HEK293T (cell line): Measurements from ENCODE around the gene RNF180.

Source experiments
- CTCF ChIA-PET: fragments of 350-600 bp; formaldehyde crosslinking; extraction: SDS; loops from one replicate; lab custom pipeline; 2021; ENCODE audit warnings: antibody characterized with exemption, inconsistent platforms; lab: Yijun Ruan, JAX
- POLR2A ChIA-PET: fragments of 350-600 bp; formaldehyde crosslinking; extraction: SDS; loops from one replicate; lab custom pipeline; 2020; ENCODE audit warnings: antibody characterized with exemption, inconsistent platforms; lab: Yijun Ruan, JAX
- DNase-seq: peaks from one replicate; pipeline ENCODE4 v3.0.0; 2012; ENCODE audit warnings: mixed read lengths; ENCODE audit errors: extremely low spot score
- ARNT ChIP-seq: fragments of 450-650 bp; IDR thresholded peaks from 2 replicates; pipeline ENCODE4 v1.6.1; 2017; ENCODE audit warnings: mild to moderate bottlenecking
- BHLHE40 ChIP-seq: fragments of 450-650 bp; IDR thresholded peaks from 2 replicates; pipeline ENCODE4 v1.6.1; 2016; ENCODE audit warnings: mild to moderate bottlenecking, moderate library complexity, borderline replicate concordance
- CTBP1 ChIP-seq: fragments of 450-650 bp; IDR thresholded peaks from 2 replicates; pipeline ENCODE4 v1.6.1; 2016; ENCODE audit warnings: borderline replicate concordance
- ELF4 ChIP-seq: fragments of 450-650 bp; IDR thresholded peaks from 2 replicates; pipeline ENCODE4 v1.6.1; 2017; ENCODE audit warnings: antibody characterized with exemption
- FOXA1 ChIP-seq: fragments of 450-650 bp; IDR thresholded peaks from 2 replicates; pipeline ENCODE4 v1.6.1; 2016; ENCODE audit warnings: mild to moderate bottlenecking
- FOXK2 ChIP-seq: fragments of 450-650 bp; IDR thresholded peaks from 2 replicates; pipeline ENCODE4 v1.6.1; 2016; ENCODE audit warnings: mild to moderate bottlenecking
- FOXM1 ChIP-seq: fragments of 450-650 bp; IDR thresholded peaks from 2 replicates; pipeline ENCODE4 v1.6.1; 2017; ENCODE audit warnings: mild to moderate bottlenecking, borderline replicate concordance
- HDGF ChIP-seq: fragments of 450-650 bp; IDR thresholded peaks from 2 replicates; pipeline ENCODE4 v1.6.1; 2017; ENCODE audit warnings: antibody characterized with exemption, borderline replicate concordance
- L3MBTL2 ChIP-seq: fragments of 450-650 bp; conservative IDR thresholded peaks from 2 replicates; pipeline ENCODE4 v1.6.1; 2016; ENCODE audit warnings: mild to moderate bottlenecking
- LEF1 ChIP-seq: fragments of 450-650 bp; IDR thresholded peaks from 2 replicates; pipeline ENCODE4 v1.6.1; 2017; ENCODE audit warnings: mild to moderate bottlenecking, borderline replicate concordance
- NFRKB ChIP-seq: fragments of 450-650 bp; IDR thresholded peaks from 2 replicates; pipeline ENCODE4 v1.6.1; 2016; ENCODE audit warnings: mild to moderate bottlenecking, moderate library complexity
- SP1 ChIP-seq: fragments of 450-650 bp; IDR thresholded peaks from 2 replicates; pipeline ENCODE4 v1.6.1; 2017
- SUZ12 ChIP-seq: fragments of 450-650 bp; IDR thresholded peaks from 2 replicates; pipeline ENCODE4 v1.6.1; 2016; ENCODE audit warnings: mild to moderate bottlenecking
- TARDBP ChIP-seq: fragments of 450-650 bp; IDR thresholded peaks from 2 replicates; pipeline ENCODE4 v1.6.1; 2016
- ZNF384 ChIP-seq: fragments of 450-650 bp; IDR thresholded peaks from 2 replicates; pipeline ENCODE4 v1.6.1; 2016
- TF ChIP-seq, protein P1 (sequence below): fragments of 450-650 bp; IDR thresholded peaks from 2 replicates; pipeline ENCODE4 v1.6.1; 2016

RNF180 gene

GRCh38 chr5:64229163-64229774 lies 63.6 kb downstream of the RNF180 start:
- peak; percentile 32 for DNase-seq
- CTCF ChIA-PET = interaction anchor here (0.6 to 3.4 kb wide), 5 partner anchors 8 to 1253 kb away, joined by 3 to 35 read pairs (median 3); no protein-coding TSS in a partner anchor
- POLR2A ChIA-PET = no interaction called here
- TF ChIP-seq, protein P1, sequence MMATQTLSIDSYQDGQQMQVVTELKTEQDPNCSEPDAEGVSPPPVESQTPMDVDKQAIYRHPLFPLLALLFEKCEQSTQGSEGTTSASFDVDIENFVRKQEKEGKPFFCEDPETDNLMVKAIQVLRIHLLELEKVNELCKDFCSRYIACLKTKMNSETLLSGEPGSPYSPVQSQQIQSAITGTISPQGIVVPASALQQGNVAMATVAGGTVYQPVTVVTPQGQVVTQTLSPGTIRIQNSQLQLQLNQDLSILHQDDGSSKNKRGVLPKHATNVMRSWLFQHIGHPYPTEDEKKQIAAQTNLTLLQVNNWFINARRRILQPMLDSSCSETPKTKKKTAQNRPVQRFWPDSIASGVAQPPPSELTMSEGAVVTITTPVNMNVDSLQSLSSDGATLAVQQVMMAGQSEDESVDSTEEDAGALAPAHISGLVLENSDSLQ = no peak
- no peak for TF ChIP-seq CTBP1
- TF ChIP-seq BHLHE40 = no peak
- TF ChIP-seq FOXK2 = no peak
- TF ChIP-seq SP1 = no peak
- TF ChIP-seq FOXA1 = no peak
- no peak for TF ChIP-seq NFRKB
- TF ChIP-seq SUZ12 = no peak
- no peak for TF ChIP-seq ELF4
- no peak for TF ChIP-seq LEF1
- no peak for TF ChIP-seq ZNF384
- TF ChIP-seq FOXM1 = no peak
- no peak for TF ChIP-seq ARNT
- TF ChIP-seq HDGF = no peak
- TF ChIP-seq TARDBP = no peak

GRCh38 chr5:64260756-64261155 lies 95.1 kb downstream of the RNF180 start:
- TF ChIP-seq BHLHE40 (no peak), SUZ12 (no peak), ELF4 (no peak), FOXM1 (no peak), ARNT (no peak), ZNF384 (no peak), FOXK2 (no peak), HDGF (no peak), SP1 (no peak), L3MBTL2 (no peak), TARDBP (no peak), FOXA1 (no peak)
- TF ChIP-seq, protein P1 = no peak
- no peak for DNase-seq
- ChIA-PET POLR2A (no interaction called here), CTCF (no interaction called here)

DNA sequence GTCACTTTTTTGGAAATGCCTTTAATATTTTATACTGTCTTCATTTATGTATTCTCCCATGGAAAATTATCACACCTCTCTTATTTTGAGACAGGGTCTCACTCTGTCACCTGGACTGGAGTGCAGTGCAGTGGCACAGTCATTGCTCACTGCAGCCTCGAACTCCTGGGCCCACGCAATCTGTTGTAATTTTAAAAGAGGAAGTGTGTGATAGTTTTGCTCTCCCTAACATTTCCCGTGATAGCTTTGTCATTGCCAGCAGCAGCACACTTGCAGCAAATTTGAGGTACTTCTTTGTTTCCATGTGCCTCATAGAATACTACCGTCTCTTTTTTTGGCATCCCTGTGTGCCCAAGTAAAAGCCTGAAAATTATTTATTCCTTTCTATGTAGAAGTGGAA lies 103.5 kb downstream of the RNF180 start:
- TF ChIP-seq BHLHE40 (no peak), FOXK2 (no peak), NFRKB (no peak), SP1 (no peak)
- CTCF ChIA-PET = no interaction called here
- POLR2A ChIA-PET = no interaction called here
- DNase-seq = no peak

GRCh38 chr5:64273276-64273675 lies 107.6 kb downstream of the RNF180 start:
- CTCF ChIA-PET = no interaction called here
- POLR2A ChIA-PET = no interaction called here
- TF ChIP-seq, protein P1 = no peak
- TF ChIP-seq NFRKB (no peak), L3MBTL2 (no peak), LEF1 (no peak), ZNF384 (no peak), FOXA1 (no peak), TARDBP (no peak), SUZ12 (no peak), BHLHE40 (no peak), CTBP1 (no peak), FOXK2 (no peak), FOXM1 (no peak), HDGF (no peak), ARNT (no peak), SP1 (no peak), ELF4 (no peak)
- DNase-seq = no peak

DNA sequence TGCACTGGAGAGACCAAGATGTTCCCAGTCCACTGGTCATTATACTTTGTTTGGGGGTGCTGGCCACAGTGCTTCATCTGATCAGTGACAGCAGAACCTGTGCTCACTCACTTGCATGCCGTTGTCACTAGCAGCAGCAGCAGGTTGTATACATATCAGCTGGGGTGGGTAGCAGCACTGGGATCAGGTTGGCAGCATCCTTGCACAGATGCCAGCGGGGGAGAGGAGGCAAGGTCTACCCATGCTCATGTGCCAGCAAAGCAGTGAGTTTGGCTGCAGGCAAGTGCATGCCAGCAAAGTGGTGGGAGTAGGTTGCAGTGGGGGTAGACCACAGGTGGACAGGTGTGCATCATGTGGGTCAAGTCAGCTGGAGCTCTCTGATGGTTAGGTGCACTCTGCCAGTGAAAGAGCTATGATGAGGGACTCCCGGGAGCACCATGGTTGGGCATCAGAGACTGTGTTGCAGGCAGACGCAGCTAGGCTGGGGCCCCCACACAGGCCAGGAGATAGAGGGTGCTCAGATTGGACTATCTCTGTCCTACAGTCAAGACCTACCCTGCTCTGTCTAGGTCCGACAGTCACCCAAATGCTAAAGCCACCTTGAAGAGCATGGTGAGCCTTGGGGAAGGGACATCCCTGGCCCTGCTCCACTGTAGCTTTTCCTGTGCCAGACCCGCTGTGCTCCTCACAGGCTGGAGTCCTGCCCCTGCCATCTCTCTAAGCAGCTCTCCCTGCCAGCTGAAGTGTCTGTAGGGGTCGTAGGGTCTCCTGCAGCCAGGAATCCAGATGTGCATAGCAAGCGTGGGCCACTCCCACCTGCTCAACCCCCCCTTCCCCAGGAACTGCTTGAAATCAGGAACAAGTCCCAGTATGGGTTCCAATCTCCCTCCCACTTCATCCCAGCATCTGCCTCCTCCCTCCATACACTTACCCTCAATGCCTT lies 119.8 kb downstream of the RNF180 start:
- POLR2A ChIA-PET = no interaction called here
- CTCF ChIA-PET = no interaction called here
- TF ChIP-seq SUZ12 = no peak
- no peak for TF ChIP-seq LEF1
- TF ChIP-seq ELF4 = no peak
- TF ChIP-seq SP1 = no peak
- no peak for TF ChIP-seq CTBP1
- TF ChIP-seq, protein P1 = no peak
- TF ChIP-seq ZNF384 = no peak
- TF ChIP-seq HDGF = no peak
- TF ChIP-seq FOXM1 = no peak
- TF ChIP-seq NFRKB = no peak
- TF ChIP-seq TARDBP = no peak
- no peak for TF ChIP-seq FOXK2
- TF ChIP-seq L3MBTL2 = no peak
- TF ChIP-seq BHLHE40 = no peak
- TF ChIP-seq FOXA1 = no peak
- TF ChIP-seq ARNT = no peak
- DNase-seq = no peak
